ENCODE results near the gene FBXO47. TPM values are rescaled to one million over a fixed set of nuclear protein-coding genes. Genes with fewer than 3 reads are reported as not detected.

Gene FBXO47
- total RNA-seq, 3 donors from 2014 or later, result 0.08 TPM; not detected in 2

DNA sequence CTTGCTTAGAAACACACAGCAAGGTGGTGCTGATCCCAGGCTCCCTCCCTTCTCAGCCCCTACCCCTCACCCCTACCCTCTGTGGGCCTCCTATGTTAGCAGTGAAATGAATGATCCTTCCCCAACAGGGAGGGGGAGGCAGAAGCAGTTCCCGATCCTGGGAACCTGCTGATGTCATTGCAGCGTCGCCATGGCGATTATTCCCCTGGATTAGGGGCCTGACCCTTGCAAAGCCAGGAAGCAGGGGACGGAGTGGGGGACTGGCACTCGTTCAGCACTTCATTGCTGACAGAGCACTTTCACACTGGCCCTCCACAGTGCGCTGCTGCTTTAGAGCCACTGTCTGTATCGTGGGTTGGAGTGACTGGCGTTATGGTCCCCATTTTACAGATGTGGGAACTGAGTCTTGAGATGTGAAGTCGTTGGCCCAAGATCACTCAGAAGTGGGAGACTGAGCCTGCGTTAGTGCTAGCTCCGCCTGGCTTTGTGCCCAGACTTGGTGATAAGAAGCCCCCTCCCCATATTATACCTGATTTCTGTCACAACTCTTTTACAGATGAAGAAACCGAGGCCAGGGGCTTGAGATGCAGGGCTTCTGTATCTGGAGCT is 70.8 kb downstream of the FBXO47 start:
- Mint-ChIP-seq H3K4me1 (ENCODE audit: low read depth) (peaks cover 79% of the 10 kb centered on the region), H3K36me3 (ENCODE audit: insufficient read depth) (peaks cover 6% of the 10 kb centered on the region), H3K9me3 (no peaks in the 10 kb centered on the region), H3K4me3 (no peak overlapping the region), H3K27me3 (ENCODE audit: low read depth) (no peaks in the 10 kb centered on the region)
- DNase-seq, result no peak
- ATAC-seq, result no peak

DNA sequence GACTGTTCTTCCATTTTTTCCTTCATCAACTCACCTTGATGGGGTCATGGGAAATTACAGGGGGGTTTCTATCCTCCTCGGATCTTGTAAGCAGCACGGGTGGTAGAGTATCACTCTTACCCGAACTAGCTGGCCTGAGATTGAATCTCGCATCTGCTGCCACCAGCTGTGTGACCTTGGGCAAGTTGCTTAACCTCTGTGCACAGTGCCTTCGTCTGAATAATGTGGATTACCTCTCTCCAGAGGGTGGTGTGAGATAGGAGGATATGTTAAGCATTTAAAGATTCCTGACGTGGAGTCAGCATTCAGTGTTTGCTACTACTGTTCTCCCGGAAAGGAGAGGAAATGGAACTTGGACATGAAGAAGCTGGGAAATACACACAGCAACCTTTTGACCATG is 72.9 kb downstream of the FBXO47 start:
- Mint-ChIP-seq H3K36me3 (ENCODE audit: insufficient read depth) (peaks cover 15% of the 10 kb centered on the region), H3K4me1 (ENCODE audit: low read depth) (peaks cover 80% of the 10 kb centered on the region), H3K9me3 (no peaks in the 10 kb centered on the region), H3K4me3 (no peak overlapping the region), H3K27me3 (ENCODE audit: low read depth) (no peaks in the 10 kb centered on the region)
- no peak for ATAC-seq
- DNase-seq, result no peak

- Mint-ChIP-seq H3K9me3 (no peaks in the 10 kb centered on the region), H3K4me3 (no peak overlapping the region), H3K27me3 (ENCODE audit: low read depth) (no peaks in the 10 kb centered on the region), H3K4me1 (ENCODE audit: low read depth) (peaks cover 80% of the 10 kb centered on the region), H3K36me3 (ENCODE audit: insufficient read depth) (peaks cover 15% of the 10 kb centered on the region)
- DNase-seq (no peak), ATAC-seq (peak; percentile 29 to 42)
These were observed 73.6 kb downstream of the FBXO47 start for GRCh38 chr17:38893607-38894006.

GRCh38 chr17:38893113-38893512 is 74.1 kb downstream of the FBXO47 start:
- no peak overlapping the region for H3K4me3 Mint-ChIP-seq
- H3K36me3 Mint-ChIP-seq (ENCODE audit: insufficient read depth), result peaks cover 15% of the 10 kb centered on the region
- DNase-seq (no peak), ATAC-seq (peak in 1 of 2 donors; percentile 2)
- peaks cover 80% of the 10 kb centered on the region for H3K4me1 Mint-ChIP-seq (ENCODE audit: low read depth)
- no peaks in the 10 kb centered on the region for H3K27me3 Mint-ChIP-seq (ENCODE audit: low read depth)
- H3K9me3 Mint-ChIP-seq, result no peaks in the 10 kb centered on the region

DNA sequence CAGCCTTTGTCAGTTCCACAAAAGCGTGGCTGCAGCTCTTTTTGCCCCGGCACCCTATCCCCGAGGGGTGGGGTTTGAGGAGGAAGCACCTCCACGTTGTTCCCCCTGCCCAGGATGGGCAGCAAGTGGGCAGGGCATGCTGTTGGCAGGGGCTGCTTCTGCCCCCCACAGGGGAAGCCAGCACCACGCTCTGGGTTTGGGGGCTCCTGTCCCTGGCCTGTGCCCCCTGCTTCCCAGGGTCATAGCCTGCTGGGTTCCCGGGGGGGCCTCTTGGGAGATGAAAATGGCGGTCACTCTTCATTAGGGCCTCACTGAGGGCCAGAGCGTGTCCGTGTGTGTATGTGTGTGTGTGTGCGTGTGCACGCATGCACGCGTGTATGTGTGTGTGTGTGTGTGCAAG is 74.6 kb downstream of the FBXO47 start:
- Mint-ChIP-seq H3K36me3 (ENCODE audit: insufficient read depth) (peaks cover 15% of the 10 kb centered on the region), H3K27me3 (ENCODE audit: low read depth) (no peaks in the 10 kb centered on the region), H3K9me3 (no peaks in the 10 kb centered on the region), H3K4me3 (no peak overlapping the region), H3K4me1 (ENCODE audit: low read depth) (peaks cover 80% of the 10 kb centered on the region)
- DNase-seq (no peak), ATAC-seq (no peak)

DNA sequence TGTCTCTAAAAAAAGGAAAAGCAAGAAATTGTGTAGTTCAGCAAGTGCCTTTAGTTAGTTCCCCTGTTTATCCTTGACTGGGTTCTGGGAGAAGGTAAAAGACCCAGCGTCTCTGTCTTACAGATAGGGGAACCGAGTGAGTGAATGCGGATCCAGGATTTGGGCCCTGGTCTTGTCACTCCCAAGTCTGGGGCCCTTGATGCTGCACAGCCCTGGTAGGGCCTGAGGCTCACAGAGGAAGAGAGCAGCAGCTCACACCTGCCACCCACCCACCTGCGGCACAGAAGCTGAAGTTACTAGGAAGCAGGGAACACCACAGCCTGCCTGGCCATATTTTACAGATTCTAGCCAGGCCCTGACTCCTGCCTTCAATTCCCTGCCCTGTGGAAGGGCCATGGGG is 75.1 kb downstream of the FBXO47 start:
- H3K27me3 Mint-ChIP-seq (ENCODE audit: low read depth), result no peaks in the 10 kb centered on the region
- H3K9me3 Mint-ChIP-seq, result no peaks in the 10 kb centered on the region
- peaks cover 80% of the 10 kb centered on the region for H3K4me1 Mint-ChIP-seq (ENCODE audit: low read depth)
- no peak for DNase-seq
- no peak overlapping the region for H3K4me3 Mint-ChIP-seq
- ATAC-seq, result peak; percentile 36 to 43
- peaks cover 15% of the 10 kb centered on the region for H3K36me3 Mint-ChIP-seq (ENCODE audit: insufficient read depth)

GRCh38 chr17:38891441-38891840 is 75.8 kb downstream of the FBXO47 start:
- Mint-ChIP-seq H3K9me3 (no peaks in the 10 kb centered on the region), H3K4me3 (no peak overlapping the region), H3K36me3 (ENCODE audit: insufficient read depth) (peaks cover 15% of the 10 kb centered on the region), H3K4me1 (ENCODE audit: low read depth) (peaks cover 79% of the 10 kb centered on the region), H3K27me3 (ENCODE audit: low read depth) (no peaks in the 10 kb centered on the region)
- ATAC-seq, result no peak
- no peak for DNase-seq

GRCh38 chr17:38890410-38890746 is 76.8 kb downstream of the FBXO47 start:
- no peak overlapping the region for H3K4me3 Mint-ChIP-seq
- ATAC-seq, result peak; percentile 5 to 11

GRCh38 chr17:38889745-38890409 is 77.3 kb downstream of the FBXO47 start:
- ATAC-seq (no peak), DNase-seq (no peak)
- H3K36me3 Mint-ChIP-seq (ENCODE audit: insufficient read depth), result peaks cover 18% of the 10 kb centered on the region
- no peaks in the 10 kb centered on the region for H3K27me3 Mint-ChIP-seq (ENCODE audit: low read depth)
- H3K4me1 Mint-ChIP-seq (ENCODE audit: low read depth), result peaks cover 88% of the 10 kb centered on the region
- no peaks in the 10 kb centered on the region for H3K9me3 Mint-ChIP-seq
- H3K4me3 Mint-ChIP-seq, result no peak overlapping the region

More at GRCh38 chr17:38890410-38890746, 76.8 kb downstream of the FBXO47 start:
- peaks cover 83% of the 10 kb centered on the region for H3K4me1 Mint-ChIP-seq (ENCODE audit: low read depth)
- H3K9me3 Mint-ChIP-seq, result no peaks in the 10 kb centered on the region
- H3K36me3 Mint-ChIP-seq (ENCODE audit: insufficient read depth), result peaks cover 18% of the 10 kb centered on the region
- no peaks in the 10 kb centered on the region for H3K27me3 Mint-ChIP-seq (ENCODE audit: low read depth)
- DNase-seq, result no peak

DNA sequence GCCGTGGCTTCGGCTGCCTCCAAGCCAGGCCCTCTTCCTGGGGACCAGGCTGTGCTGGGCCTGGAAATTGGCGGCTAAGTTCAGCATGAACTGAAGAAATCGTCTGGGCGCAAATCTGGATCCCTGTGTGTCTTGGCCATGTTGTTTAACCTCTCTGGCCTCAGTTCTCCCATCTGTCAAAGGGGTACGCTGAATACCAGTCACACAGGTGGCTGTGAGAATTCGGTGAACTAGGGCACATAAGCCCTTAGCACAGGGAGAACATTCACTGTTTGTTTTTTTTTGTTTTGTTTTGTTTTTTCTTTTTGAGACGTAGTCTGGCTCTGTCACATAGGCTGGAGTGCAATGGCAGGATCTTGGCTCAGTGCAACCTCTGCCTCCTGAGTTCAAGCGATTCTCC is 78.4 kb downstream of the FBXO47 start:
- peaks cover 15% of the 10 kb centered on the region for H3K36me3 Mint-ChIP-seq (ENCODE audit: insufficient read depth)
- DNase-seq (no peak), ATAC-seq (no peak)
- no peak overlapping the region for H3K4me3 Mint-ChIP-seq
- H3K27me3 Mint-ChIP-seq (ENCODE audit: low read depth), result no peaks in the 10 kb centered on the region
- H3K4me1 Mint-ChIP-seq (ENCODE audit: low read depth), result peaks cover 86% of the 10 kb centered on the region
- no peaks in the 10 kb centered on the region for H3K9me3 Mint-ChIP-seq

- DNase-seq (no peak), ATAC-seq (no peak)
- no peaks in the 10 kb centered on the region for H3K9me3 Mint-ChIP-seq
- peaks cover 89% of the 10 kb centered on the region for H3K4me1 Mint-ChIP-seq (ENCODE audit: low read depth)
- peaks cover 17% of the 10 kb centered on the region for H3K36me3 Mint-ChIP-seq (ENCODE audit: insufficient read depth)
- no peaks in the 10 kb centered on the region for H3K27me3 Mint-ChIP-seq (ENCODE audit: low read depth)
- H3K4me3 Mint-ChIP-seq, result no peak overlapping the region
These were observed 80.6 kb downstream of the FBXO47 start for GRCh38 chr17:38886643-38887010.

Other genes starting within 250 kb of the FBXO47 start
- 10 to 100 TPM; 47.2 to 73.3 (median 67.8) TPM for gene CISD3, start 237.1 kb downstream of the FBXO47 start, total RNA-seq
- under 1 TPM; 0.16 to 0.58 (median 0.43) TPM for gene PCGF2, start 219.1 kb downstream of the FBXO47 start, total RNA-seq
- 100 to 1,000 TPM; 527 to 569 (median 554) TPM for gene PSMB3, start 214.7 kb downstream of the FBXO47 start, total RNA-seq
- gene PIP4K2B, start 167.8 kb downstream of the FBXO47 start, total RNA-seq, result 10 to 100 TPM; 33.6 to 40.5 (median 39.3) TPM
- 10 to 100 TPM; 32.7 to 36.5 (median 32.9) TPM for gene CWC25, start 142.1 kb downstream of the FBXO47 start, total RNA-seq
- gene RPL23, start 113.7 kb downstream of the FBXO47 start, total RNA-seq, result 1,000 to 10,000 TPM; 2,350 to 2,556 (median 2,362) TPM
- 100 to 1,000 TPM in 1 of 3 donors, 10 to 100 TPM in 2; 74.7 to 109 (median 88.2) TPM for gene LASP1, start 97.3 kb downstream of the FBXO47 start, total RNA-seq
- under 1 TPM; 0.33 to 0.87 (median 0.68) TPM for gene PLXDC1, start 184.2 kb upstream of the FBXO47 start, total RNA-seq
- not detected for gene ARL5C, start 198.8 kb upstream of the FBXO47 start, total RNA-seq
- 1 to 10 TPM; 8.3 to 9.0 (median 8.8) TPM for gene CACNB1, start 230.3 kb upstream of the FBXO47 start, total RNA-seq
- 1,000 to 10,000 TPM; 2,810 to 3,060 (median 2,906) TPM for gene RPL19, start 232.9 kb upstream of the FBXO47 start, total RNA-seq

All from activated T-cell treated with anti-CD3 and anti-CD28 coated beads, Interleukin-2, amount 50 U/mL, for 4 hours (primary cell).